ENCODE data around the gene ZSWIM5.
"Not testable (repeated sequence)": the region's sequence is repeated elsewhere in the genome, so short reads cannot be mapped to it uniquely, and the experiment has no call there.

Gene ZSWIM5

DNA sequence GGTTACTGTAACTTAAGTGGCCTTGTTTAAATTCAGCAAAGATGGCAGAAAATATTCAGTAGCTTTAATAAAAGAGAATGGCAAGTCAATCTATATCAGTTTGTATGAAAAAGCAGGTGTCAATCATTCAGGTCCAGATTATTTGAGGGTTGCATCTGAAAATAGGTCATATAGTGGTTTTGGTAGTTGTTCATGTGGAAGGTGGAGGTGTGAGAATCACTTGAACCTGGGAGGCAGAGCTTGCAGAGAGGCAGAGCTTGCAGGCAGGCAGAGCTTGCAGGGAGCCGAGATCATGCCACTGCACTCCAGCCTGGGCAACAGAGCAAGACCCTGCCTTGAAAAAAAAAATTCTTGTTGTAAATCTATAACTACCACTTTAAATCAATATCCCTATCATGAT lies 88.6 kb downstream of the ZSWIM5 start:
- H3K27ac ChIP-seq (replicated peaks): no peak overlapping the region
- no peaks in the 10 kb centered on the region for H3K27me3 ChIP-seq (ENCODE audit: insufficient read depth, poor library complexity, severe bottlenecking)
- H3K4me3 ChIP-seq (replicated peaks; ENCODE audit: insufficient read depth, low read length): no peak overlapping the region
- no peak for TF ChIP-seq SPI1 (IDR thresholded peaks at IDR 0.05; ENCODE audit: borderline replicate concordance, low read depth)
- no peak for TF ChIP-seq POLR2AphosphoS5 (IDR thresholded peaks at IDR 0.05; ENCODE audit: low read depth)
- TF ChIP-seq, protein P1, sequence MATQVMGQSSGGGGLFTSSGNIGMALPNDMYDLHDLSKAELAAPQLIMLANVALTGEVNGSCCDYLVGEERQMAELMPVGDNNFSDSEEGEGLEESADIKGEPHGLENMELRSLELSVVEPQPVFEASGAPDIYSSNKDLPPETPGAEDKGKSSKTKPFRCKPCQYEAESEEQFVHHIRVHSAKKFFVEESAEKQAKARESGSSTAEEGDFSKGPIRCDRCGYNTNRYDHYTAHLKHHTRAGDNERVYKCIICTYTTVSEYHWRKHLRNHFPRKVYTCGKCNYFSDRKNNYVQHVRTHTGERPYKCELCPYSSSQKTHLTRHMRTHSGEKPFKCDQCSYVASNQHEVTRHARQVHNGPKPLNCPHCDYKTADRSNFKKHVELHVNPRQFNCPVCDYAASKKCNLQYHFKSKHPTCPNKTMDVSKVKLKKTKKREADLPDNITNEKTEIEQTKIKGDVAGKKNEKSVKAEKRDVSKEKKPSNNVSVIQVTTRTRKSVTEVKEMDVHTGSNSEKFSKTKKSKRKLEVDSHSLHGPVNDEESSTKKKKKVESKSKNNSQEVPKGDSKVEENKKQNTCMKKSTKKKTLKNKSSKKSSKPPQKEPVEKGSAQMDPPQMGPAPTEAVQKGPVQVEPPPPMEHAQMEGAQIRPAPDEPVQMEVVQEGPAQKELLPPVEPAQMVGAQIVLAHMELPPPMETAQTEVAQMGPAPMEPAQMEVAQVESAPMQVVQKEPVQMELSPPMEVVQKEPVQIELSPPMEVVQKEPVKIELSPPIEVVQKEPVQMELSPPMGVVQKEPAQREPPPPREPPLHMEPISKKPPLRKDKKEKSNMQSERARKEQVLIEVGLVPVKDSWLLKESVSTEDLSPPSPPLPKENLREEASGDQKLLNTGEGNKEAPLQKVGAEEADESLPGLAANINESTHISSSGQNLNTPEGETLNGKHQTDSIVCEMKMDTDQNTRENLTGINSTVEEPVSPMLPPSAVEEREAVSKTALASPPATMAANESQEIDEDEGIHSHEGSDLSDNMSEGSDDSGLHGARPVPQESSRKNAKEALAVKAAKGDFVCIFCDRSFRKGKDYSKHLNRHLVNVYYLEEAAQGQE (IDR thresholded peaks at IDR 0.05; ENCODE audit: insufficient replicate concordance, low read depth): no peak
- TF ChIP-seq, protein P2, sequence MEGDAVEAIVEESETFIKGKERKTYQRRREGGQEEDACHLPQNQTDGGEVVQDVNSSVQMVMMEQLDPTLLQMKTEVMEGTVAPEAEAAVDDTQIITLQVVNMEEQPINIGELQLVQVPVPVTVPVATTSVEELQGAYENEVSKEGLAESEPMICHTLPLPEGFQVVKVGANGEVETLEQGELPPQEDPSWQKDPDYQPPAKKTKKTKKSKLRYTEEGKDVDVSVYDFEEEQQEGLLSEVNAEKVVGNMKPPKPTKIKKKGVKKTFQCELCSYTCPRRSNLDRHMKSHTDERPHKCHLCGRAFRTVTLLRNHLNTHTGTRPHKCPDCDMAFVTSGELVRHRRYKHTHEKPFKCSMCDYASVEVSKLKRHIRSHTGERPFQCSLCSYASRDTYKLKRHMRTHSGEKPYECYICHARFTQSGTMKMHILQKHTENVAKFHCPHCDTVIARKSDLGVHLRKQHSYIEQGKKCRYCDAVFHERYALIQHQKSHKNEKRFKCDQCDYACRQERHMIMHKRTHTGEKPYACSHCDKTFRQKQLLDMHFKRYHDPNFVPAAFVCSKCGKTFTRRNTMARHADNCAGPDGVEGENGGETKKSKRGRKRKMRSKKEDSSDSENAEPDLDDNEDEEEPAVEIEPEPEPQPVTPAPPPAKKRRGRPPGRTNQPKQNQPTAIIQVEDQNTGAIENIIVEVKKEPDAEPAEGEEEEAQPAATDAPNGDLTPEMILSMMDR (IDR thresholded peaks at IDR 0.05; ENCODE audit: insufficient read depth, low read length): no peak
- no peak for TF ChIP-seq GABPA (IDR thresholded peaks at IDR 0.05; ENCODE audit: low read depth)
- DNase-seq (ENCODE audit: low read depth in 1 of 2, low spot score in 1 of 2): no peak

DNA sequence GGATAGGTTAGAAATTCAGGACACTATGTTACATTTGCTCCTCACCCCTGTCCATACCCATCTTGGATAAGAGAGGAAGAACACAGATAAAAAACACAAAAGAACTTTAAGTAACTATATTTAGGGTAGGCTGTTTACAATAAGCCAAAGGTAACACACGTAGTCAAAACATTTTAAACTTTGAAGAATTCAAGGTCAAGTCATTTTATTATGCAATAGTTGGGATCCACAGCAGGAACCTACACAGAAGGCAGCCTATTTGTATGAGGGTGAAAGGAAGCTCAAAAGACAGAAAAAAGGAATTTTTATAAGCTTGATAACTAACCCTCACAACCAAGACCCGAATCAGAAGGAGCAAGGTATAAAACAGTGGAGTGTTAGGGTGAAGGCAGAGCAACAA lies 89.6 kb downstream of the ZSWIM5 start:
- TF ChIP-seq, protein P1 (IDR thresholded peaks at IDR 0.05; ENCODE audit: insufficient replicate concordance, low read depth): no peak
- TF ChIP-seq, protein P2 (IDR thresholded peaks at IDR 0.05; ENCODE audit: insufficient read depth, low read length): no peak
- TF ChIP-seq SPI1 (IDR thresholded peaks at IDR 0.05; ENCODE audit: borderline replicate concordance, low read depth) (no peak), POLR2AphosphoS5 (IDR thresholded peaks at IDR 0.05; ENCODE audit: low read depth) (no peak), GABPA (IDR thresholded peaks at IDR 0.05; ENCODE audit: low read depth) (no peak)
- Histone ChIP-seq H3K27ac (replicated peaks) (no peak overlapping the region), H3K4me3 (replicated peaks; ENCODE audit: insufficient read depth, low read length) (no peak overlapping the region), H3K27me3 (ENCODE audit: insufficient read depth, poor library complexity, severe bottlenecking) (no peaks in the 10 kb centered on the region)
- DNase-seq (ENCODE audit: low read depth in 1 of 2, low spot score in 1 of 2): no peak

DNA sequence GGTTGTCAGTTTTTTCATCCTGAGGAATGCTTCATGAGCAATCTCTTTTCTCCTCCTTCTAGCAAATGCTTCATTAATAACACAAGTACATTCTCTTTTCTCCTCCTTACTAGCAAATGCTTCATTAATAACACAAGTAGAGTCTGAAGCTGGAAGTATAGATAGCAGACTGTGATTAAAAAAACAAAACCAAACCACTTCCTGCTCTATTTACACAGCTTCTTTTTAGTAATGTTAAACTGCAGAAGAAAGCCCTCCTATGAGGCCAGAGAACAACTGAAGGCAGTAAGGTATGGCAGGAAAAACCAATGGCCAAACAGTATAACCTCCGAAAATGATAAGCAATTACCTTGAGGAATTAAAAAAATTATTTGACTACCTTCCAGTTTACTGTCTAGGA lies 90.1 kb downstream of the ZSWIM5 start:
- H3K4me3 ChIP-seq (replicated peaks; ENCODE audit: insufficient read depth, low read length): no peak overlapping the region
- H3K27me3 ChIP-seq (ENCODE audit: insufficient read depth, poor library complexity, severe bottlenecking): no peaks in the 10 kb centered on the region
- DNase-seq (ENCODE audit: low read depth in 1 of 2, low spot score in 1 of 2): no peak
- no peak overlapping the region for H3K27ac ChIP-seq (replicated peaks)
- TF ChIP-seq, protein P2 (IDR thresholded peaks at IDR 0.05; ENCODE audit: insufficient read depth, low read length): no peak
- TF ChIP-seq, protein P1 (IDR thresholded peaks at IDR 0.05; ENCODE audit: insufficient replicate concordance, low read depth): no peak
- TF ChIP-seq POLR2AphosphoS5 (IDR thresholded peaks at IDR 0.05; ENCODE audit: low read depth) (no peak), SPI1 (IDR thresholded peaks at IDR 0.05; ENCODE audit: borderline replicate concordance, low read depth) (no peak), GABPA (IDR thresholded peaks at IDR 0.05; ENCODE audit: low read depth) (no peak)

DNA sequence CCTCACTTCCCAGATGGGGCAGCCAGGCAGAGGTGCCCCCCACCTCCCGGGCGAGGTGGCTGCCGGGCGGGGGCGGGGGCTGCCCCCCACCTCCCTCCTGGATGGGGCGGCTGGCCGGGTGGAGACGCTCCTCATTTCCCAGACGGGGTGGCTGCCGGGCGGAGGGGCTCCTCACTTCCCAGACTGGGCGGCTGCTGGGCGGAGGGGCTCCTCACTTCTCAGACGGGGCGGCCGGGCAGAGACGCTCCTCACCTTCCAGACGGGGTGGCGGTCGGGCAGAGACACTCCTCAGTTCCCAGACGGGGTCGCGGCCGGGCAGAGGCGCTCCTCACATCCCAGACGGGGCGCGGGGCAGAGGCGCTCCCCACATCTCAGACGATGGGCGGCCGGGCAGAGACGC lies 91.2 kb downstream of the ZSWIM5 start:
- not testable (repeated sequence) for H3K27me3 ChIP-seq (ENCODE audit: insufficient read depth, poor library complexity, severe bottlenecking); H3K4me3 ChIP-seq (replicated peaks; ENCODE audit: insufficient read depth, low read length); DNase-seq (ENCODE audit: low read depth in 1 of 2, low spot score in 1 of 2); H3K27ac ChIP-seq (replicated peaks)
